ENCODE data around the gene SMARCA1. TPM values are rescaled to one million over a fixed set of nuclear protein-coding genes. Genes with fewer than 3 reads are reported as not detected.
A peak's percentile ranks its signal among the peaks of the same experiment; 100 is the strongest.

Gene SMARCA1
- total and polyA plus RNA-seq, 2 of the 13 experiments (the other 11 are each of a cell fraction or from before 2014, with no cell fraction given) = 97.7 to 145 TPM

DNA sequence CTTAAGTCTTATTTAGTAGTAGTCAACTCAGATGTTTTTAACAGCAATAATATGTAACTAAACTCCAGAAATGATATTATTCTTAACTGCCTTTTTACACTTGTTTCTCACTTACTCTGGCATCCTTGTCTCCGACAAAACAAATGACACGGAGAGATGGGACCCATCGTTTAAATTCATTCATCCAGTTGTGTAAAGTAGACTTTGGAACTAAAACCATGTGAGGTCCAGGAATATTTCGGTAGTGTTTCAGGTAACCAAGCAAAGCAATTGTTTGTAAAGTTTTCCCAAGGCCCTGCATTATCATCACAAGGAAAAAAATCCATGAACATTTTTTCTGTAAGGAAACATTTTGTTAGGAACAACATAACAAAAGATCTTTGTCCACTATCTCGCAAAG, 11.6 kb downstream of the SMARCA1 start (continued):
- TF ChIP-seq, protein P1, sequence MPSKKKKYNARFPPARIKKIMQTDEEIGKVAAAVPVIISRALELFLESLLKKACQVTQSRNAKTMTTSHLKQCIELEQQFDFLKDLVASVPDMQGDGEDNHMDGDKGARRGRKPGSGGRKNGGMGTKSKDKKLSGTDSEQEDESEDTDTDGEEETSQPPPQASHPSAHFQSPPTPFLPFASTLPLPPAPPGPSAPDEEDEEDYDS (CRISPR knock-in tag; IDR thresholded peaks at IDR 0.05) = peak; percentile 38; the same call in 1 of the 2 replicates
- TF ChIP-seq PHF8 (CRISPR knock-in tag; IDR thresholded peaks at IDR 0.05) (no peak), ZNF557 (CRISPR knock-in tag; IDR thresholded peaks at IDR 0.05) (no peak), MXI1 (IDR thresholded peaks at IDR 0.05; ENCODE audit: borderline replicate concordance, low read depth, low read length) (peak; percentile 27; the same call in 1 of the 3 replicates), ZNF160 (CRISPR knock-in tag; IDR thresholded peaks at IDR 0.05) (no peak), PPARG (CRISPR knock-in tag; conservative IDR thresholded peaks at IDR 0.05) (0 out of 2 replicates have a peak, but pooled peaks have one; percentile 13), ZFP90 (CRISPR knock-in tag; IDR thresholded peaks at IDR 0.05; ENCODE audit: borderline replicate concordance) (no peak), CHD2 (IDR thresholded peaks at IDR 0.05; ENCODE audit: low read depth, low read length) (no peak), ZMYM2 (CRISPR knock-in tag; IDR thresholded peaks at IDR 0.05) (no peak), ZSCAN20 (CRISPR knock-in tag; IDR thresholded peaks at IDR 0.05; ENCODE audit: borderline replicate concordance) (no peak), HNRNPK (IDR thresholded peaks at IDR 0.05; ENCODE audit: low read depth, low read length, poor library complexity, severe bottlenecking) (no peak), CBX5 (CRISPR knock-in tag; IDR thresholded peaks at IDR 0.05; ENCODE audit: borderline replicate concordance) (no peak), ISL2 (CRISPR knock-in tag; IDR thresholded peaks at IDR 0.05) (peak; percentile 42; the same call in 1 of the 2 replicates), PAWR (CRISPR knock-in tag; IDR thresholded peaks at IDR 0.05; ENCODE audit: borderline replicate concordance) (no peak), MAFK (conservative IDR thresholded peaks at IDR 0.05 in 1 of 2, IDR thresholded peaks at IDR 0.05 in 1 of 2; ENCODE audit: low read length in 2 of 2) (no peak), THAP11 (CRISPR knock-in tag; IDR thresholded peaks at IDR 0.05) (no peak)
- TF ChIP-seq, protein P2, sequence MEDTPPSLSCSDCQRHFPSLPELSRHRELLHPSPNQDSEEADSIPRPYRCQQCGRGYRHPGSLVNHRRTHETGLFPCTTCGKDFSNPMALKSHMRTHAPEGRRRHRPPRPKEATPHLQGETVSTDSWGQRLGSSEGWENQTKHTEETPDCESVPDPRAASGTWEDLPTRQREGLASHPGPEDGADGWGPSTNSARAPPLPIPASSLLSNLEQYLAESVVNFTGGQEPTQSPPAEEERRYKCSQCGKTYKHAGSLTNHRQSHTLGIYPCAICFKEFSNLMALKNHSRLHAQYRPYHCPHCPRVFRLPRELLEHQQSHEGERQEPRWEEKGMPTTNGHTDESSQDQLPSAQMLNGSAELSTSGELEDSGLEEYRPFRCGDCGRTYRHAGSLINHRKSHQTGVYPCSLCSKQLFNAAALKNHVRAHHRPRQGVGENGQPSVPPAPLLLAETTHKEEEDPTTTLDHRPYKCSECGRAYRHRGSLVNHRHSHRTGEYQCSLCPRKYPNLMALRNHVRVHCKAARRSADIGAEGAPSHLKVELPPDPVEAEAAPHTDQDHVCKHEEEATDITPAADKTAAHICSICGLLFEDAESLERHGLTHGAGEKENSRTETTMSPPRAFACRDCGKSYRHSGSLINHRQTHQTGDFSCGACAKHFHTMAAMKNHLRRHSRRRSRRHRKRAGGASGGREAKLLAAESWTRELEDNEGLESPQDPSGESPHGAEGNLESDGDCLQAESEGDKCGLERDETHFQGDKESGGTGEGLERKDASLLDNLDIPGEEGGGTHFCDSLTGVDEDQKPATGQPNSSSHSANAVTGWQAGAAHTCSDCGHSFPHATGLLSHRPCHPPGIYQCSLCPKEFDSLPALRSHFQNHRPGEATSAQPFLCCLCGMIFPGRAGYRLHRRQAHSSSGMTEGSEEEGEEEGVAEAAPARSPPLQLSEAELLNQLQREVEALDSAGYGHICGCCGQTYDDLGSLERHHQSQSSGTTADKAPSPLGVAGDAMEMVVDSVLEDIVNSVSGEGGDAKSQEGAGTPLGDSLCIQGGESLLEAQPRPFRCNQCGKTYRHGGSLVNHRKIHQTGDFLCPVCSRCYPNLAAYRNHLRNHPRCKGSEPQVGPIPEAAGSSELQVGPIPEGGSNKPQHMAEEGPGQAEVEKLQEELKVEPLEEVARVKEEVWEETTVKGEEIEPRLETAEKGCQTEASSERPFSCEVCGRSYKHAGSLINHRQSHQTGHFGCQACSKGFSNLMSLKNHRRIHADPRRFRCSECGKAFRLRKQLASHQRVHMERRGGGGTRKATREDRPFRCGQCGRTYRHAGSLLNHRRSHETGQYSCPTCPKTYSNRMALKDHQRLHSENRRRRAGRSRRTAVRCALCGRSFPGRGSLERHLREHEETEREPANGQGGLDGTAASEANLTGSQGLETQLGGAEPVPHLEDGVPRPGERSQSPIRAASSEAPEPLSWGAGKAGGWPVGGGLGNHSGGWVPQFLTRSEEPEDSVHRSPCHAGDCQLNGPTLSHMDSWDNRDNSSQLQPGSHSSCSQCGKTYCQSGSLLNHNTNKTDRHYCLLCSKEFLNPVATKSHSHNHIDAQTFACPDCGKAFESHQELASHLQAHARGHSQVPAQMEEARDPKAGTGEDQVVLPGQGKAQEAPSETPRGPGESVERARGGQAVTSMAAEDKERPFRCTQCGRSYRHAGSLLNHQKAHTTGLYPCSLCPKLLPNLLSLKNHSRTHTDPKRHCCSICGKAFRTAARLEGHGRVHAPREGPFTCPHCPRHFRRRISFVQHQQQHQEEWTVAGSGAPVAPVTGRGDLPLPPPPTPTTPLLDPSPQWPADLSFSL (CRISPR knock-in tag; IDR thresholded peaks at IDR 0.05) = no peak
- TF ChIP-seq, protein P3, sequence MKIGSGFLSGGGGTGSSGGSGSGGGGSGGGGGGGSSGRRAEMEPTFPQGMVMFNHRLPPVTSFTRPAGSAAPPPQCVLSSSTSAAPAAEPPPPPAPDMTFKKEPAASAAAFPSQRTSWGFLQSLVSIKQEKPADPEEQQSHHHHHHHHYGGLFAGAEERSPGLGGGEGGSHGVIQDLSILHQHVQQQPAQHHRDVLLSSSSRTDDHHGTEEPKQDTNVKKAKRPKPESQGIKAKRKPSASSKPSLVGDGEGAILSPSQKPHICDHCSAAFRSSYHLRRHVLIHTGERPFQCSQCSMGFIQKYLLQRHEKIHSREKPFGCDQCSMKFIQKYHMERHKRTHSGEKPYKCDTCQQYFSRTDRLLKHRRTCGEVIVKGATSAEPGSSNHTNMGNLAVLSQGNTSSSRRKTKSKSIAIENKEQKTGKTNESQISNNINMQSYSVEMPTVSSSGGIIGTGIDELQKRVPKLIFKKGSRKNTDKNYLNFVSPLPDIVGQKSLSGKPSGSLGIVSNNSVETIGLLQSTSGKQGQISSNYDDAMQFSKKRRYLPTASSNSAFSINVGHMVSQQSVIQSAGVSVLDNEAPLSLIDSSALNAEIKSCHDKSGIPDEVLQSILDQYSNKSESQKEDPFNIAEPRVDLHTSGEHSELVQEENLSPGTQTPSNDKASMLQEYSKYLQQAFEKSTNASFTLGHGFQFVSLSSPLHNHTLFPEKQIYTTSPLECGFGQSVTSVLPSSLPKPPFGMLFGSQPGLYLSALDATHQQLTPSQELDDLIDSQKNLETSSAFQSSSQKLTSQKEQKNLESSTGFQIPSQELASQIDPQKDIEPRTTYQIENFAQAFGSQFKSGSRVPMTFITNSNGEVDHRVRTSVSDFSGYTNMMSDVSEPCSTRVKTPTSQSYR (CRISPR knock-in tag; IDR thresholded peaks at IDR 0.05; ENCODE audit: borderline replicate concordance) = no peak
- TF ChIP-seq, protein P4, sequence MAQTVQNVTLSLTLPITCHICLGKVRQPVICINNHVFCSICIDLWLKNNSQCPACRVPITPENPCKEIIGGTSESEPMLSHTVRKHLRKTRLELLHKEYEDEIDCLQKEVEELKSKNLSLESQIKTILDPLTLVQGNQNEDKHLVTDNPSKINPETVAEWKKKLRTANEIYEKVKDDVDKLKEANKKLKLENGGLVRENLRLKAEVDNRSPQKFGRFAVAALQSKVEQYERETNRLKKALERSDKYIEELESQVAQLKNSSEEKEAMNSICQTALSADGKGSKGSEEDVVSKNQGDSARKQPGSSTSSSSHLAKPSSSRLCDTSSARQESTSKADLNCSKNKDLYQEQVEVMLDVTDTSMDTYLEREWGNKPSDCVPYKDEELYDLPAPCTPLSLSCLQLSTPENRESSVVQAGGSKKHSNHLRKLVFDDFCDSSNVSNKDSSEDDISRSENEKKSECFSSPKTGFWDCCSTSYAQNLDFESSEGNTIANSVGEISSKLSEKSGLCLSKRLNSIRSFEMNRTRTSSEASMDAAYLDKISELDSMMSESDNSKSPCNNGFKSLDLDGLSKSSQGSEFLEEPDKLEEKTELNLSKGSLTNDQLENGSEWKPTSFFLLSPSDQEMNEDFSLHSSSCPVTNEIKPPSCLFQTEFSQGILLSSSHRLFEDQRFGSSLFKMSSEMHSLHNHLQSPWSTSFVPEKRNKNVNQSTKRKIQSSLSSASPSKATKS (CRISPR knock-in tag; IDR thresholded peaks at IDR 0.05) = no peak
